ENCODE results near the gene SAFB. TPM values are rescaled to one million over a fixed set of nuclear protein-coding genes. Genes with fewer than 3 reads are reported as not detected.
"Not testable (repeated sequence)": the region's sequence is repeated elsewhere in the genome, so short reads cannot be mapped to it uniquely, and the experiment has no call there.

SAFB gene
- total and polyA plus RNA-seq, 2 of the 13 experiments (the other 11 are each of a cell fraction or from before 2014, with no cell fraction given): 21.0 to 28.4 TPM

DNA sequence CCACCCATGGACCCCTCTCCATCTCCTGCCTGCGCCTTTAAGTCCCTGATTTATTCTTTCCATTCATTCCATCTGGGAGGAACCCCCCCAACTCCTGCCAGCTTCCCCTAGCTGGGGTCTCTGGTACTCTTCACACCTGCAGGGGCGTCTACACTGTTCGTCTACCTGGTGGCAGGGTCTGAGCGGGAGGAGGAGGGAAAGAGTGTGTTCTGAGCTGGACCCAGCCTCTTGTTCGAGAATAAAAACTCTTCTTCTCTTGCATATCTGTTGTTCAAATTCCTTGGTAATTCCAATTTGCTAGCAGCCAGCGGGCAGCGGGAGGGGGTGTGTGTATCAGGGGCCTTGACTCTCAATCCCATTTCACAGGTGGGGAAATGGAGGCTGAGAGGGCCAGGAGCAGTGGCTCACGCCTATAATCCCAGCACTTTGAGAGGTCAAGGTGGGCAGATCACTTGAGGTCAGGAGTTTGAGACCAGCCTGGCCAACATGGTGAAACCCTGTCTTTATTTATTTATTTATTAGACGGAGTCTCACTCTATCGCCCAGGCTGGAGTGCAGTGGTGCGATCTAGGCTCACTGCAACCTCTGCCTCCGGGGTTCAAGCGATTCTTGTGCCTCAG is 65.5 kb downstream of the SAFB start:
- in situ Hi-C loops (cut with HindIII; ENCODE audit: extremely low pct_ligation_motif_present, low pct_unique_long_range_greater_than_20kb); H3K4me2 ChIP-seq (ENCODE audit: low read depth, low read length); H3K4me3 ChIP-seq (replicated peaks in 1 of 3; ENCODE audit: insufficient read depth in 1 of 3, low read depth in 2 of 3, low read length in 3 of 3); H3K9ac ChIP-seq (ENCODE audit: insufficient read depth, low read depth, low read length); FAIRE-seq; H3K9me3 ChIP-seq (ENCODE audit: low read length); ATAC-seq; H2AFZ ChIP-seq (ENCODE audit: low read length); H3K27ac ChIP-seq (ENCODE audit: extremely low read length, insufficient read depth, low read length); BruUV-seq (replicated peaks); DNase-seq (ENCODE audit: low spot score); H3K27me3 ChIP-seq (ENCODE audit: control insufficient read depth in 1 of 2, insufficient read depth in 2 of 2, low read length in 2 of 2): not testable (repeated sequence)
- intact Hi-C loops (cut with micrococcal nuclease; ENCODE audit: unreplicated experiment): loop anchor here (5.0 kb wide), 1 partner anchor 141 kb away; no protein-coding TSS in a partner anchor
- ChIA-PET POLR2A (interaction anchor here (2.2 to 3.7 kb wide), 2 partner anchors 30 to 31 kb away, joined by 10 to 95 read pairs; partner anchors contain the start of genes CATSPERD and LONP1), CTCF (ENCODE audit: low intra/inter-chr PET ratio, low total read pairs) (interaction anchor here (0.7 kb wide), 1 partner anchor 66 kb away, joined by 3 read pairs; the partner anchor contains the start of gene SAFB2)
- TF ChIP-seq ZNF629 (CRISPR knock-in tag; conservative IDR thresholded peaks at IDR 0.05): peak; percentile 76
- H3K36me3 ChIP-seq (replicated peaks in 1 of 2; ENCODE audit: control insufficient read depth in 1 of 2, insufficient read depth in 2 of 2, low read length in 2 of 2): peaks cover 5 to 21% of the 10 kb centered on the region in 2 experiments
- H4K20me1 ChIP-seq (ENCODE audit: insufficient read depth, low read length): peaks cover 32% of the 10 kb centered on the region
- H3K4me1 ChIP-seq (ENCODE audit: insufficient read depth, low read length): peaks cover 34% of the 10 kb centered on the region
- H3K79me2 ChIP-seq (ENCODE audit: insufficient read depth, low read length): peaks cover 33% of the 10 kb centered on the region
- WGBS (ENCODE audit: low lambda C conversion rate): 90% methylated on average over 13 of the region's 13 CpGs

DNA sequence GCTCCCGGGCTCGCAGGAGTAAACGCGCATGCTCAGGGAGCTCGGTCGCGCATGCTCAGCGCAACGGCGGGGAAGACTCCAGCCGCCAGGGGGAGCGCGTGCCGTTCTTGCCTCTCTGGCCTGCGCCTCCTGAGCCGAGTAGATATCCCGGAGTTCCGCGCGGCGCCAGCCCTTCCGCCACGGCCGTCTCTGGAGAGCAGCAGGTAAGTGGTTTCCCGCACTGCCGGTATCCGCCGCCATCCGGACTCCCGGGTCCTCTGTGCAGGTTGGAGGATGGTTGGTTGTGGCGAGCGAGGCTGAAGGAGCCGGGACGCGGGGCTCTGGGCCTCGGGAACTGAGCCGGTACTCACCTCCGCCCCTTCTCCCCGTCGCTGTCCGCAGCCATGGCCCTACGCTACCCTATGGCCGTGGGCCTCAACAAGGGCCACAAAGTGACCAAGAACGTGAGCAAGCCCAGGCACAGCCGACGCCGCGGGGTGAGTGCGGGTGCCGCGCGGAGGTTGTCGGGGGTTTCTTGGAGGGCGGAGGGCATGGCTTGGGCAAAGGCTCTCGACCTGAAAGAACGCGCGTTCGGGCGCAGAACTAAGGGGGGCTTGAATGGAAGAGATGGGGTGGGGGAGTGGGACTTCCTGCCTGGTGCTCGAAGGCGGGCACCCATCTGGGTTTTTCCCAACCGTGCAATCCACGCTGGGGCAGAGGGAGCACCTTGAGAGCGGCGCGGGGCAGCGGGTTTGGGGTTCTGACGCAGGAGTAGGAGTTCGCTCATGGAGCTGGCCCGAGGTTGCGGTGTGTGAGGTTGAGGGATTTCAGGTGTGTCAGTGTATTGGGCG is 67.5 kb downstream of the SAFB start, which contains the start of gene RPL36:
RPL36 (plus strand) TSS at position 171 of the 830 bp plus-strand sequence; CDS start at position 384, 213 bp downstream.
- peak within 1 kb of the TSS; percentile 92 for H3K27ac ChIP-seq (ENCODE audit: extremely low read length, insufficient read depth, low read length)
- H3K4me3 ChIP-seq (replicated peaks in 1 of 3; ENCODE audit: insufficient read depth in 1 of 3, low read depth in 2 of 3, low read length in 3 of 3): peak within 1 kb of the TSS; percentile 88 to 94 (median 89)
- no TSS peak for BruUV-seq (replicated peaks)
- peaks cover 38% of the 10 kb centered on the region for H4K20me1 ChIP-seq (ENCODE audit: insufficient read depth, low read length)
- no peak within 1 kb of the TSS for H2AFZ ChIP-seq (ENCODE audit: low read length)
- peak; percentile 92 for DNase-seq (ENCODE audit: low spot score)
- no peaks in the 10 kb centered on the region; a peak in 1 of 5 replicates for H3K27me3 ChIP-seq (ENCODE audit: control insufficient read depth in 1 of 2, insufficient read depth in 2 of 2, low read length in 2 of 2)
- ChIA-PET POLR2A (interaction anchor here (0.6 to 3.7 kb wide), 21 partner anchors 9 to 281 kb away, joined by 3 to 95 read pairs (median 5); partner anchors contain the start of genes CATSPERD, DUS3L, LONP1 and NDUFA11), CTCF (ENCODE audit: low intra/inter-chr PET ratio, low total read pairs) (interaction anchor here (0.7 kb wide), 1 partner anchor 30 kb away, joined by 3 read pairs; the partner anchor contains the start of genes CATSPERD and LONP1)
- peak; percentile 79 for FAIRE-seq
- peak; percentile 56 for ATAC-seq
- H3K9me3 ChIP-seq (ENCODE audit: low read length): no peaks in the 10 kb centered on the region
- in situ Hi-C loops (cut with HindIII; ENCODE audit: extremely low pct_ligation_motif_present, low pct_unique_long_range_greater_than_20kb): no loop called here
- WGBS (ENCODE audit: low lambda C conversion rate): under 1% methylated on average over 21 of the region's 73 CpGs
- H3K36me3 ChIP-seq (replicated peaks in 1 of 2; ENCODE audit: control insufficient read depth in 1 of 2, insufficient read depth in 2 of 2, low read length in 2 of 2): peaks cover 16 to 40% of the 10 kb centered on the region in 2 experiments
- H3K4me1 ChIP-seq (ENCODE audit: insufficient read depth, low read length): peaks cover 34% of the 10 kb centered on the region
- peak within 1 kb of the TSS; percentile 94 for H3K9ac ChIP-seq (ENCODE audit: insufficient read depth, low read depth, low read length)
- peaks cover 33% of the 10 kb centered on the region for H3K79me2 ChIP-seq (ENCODE audit: insufficient read depth, low read length)
- intact Hi-C loops (cut with micrococcal nuclease; ENCODE audit: unreplicated experiment): no loop called here
- H3K4me2 ChIP-seq (ENCODE audit: low read depth, low read length): peak within 1 kb of the TSS; percentile 79
- TF ChIP-seq, protein P1, sequence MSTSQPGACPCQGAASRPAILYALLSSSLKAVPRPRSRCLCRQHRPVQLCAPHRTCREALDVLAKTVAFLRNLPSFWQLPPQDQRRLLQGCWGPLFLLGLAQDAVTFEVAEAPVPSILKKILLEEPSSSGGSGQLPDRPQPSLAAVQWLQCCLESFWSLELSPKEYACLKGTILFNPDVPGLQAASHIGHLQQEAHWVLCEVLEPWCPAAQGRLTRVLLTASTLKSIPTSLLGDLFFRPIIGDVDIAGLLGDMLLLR (CRISPR knock-in tag; IDR thresholded peaks at IDR 0.05): no peak; the same call in 1 of the 2 replicates
- TF ChIP-seq, protein P2, sequence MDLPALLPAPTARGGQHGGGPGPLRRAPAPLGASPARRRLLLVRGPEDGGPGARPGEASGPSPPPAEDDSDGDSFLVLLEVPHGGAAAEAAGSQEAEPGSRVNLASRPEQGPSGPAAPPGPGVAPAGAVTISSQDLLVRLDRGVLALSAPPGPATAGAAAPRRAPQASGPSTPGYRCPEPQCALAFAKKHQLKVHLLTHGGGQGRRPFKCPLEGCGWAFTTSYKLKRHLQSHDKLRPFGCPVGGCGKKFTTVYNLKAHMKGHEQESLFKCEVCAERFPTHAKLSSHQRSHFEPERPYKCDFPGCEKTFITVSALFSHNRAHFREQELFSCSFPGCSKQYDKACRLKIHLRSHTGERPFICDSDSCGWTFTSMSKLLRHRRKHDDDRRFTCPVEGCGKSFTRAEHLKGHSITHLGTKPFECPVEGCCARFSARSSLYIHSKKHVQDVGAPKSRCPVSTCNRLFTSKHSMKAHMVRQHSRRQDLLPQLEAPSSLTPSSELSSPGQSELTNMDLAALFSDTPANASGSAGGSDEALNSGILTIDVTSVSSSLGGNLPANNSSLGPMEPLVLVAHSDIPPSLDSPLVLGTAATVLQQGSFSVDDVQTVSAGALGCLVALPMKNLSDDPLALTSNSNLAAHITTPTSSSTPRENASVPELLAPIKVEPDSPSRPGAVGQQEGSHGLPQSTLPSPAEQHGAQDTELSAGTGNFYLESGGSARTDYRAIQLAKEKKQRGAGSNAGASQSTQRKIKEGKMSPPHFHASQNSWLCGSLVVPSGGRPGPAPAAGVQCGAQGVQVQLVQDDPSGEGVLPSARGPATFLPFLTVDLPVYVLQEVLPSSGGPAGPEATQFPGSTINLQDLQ (CRISPR knock-in tag; IDR thresholded peaks at IDR 0.05): no peak
- TF ChIP-seq MAZ (IDR thresholded peaks at IDR 0.05; ENCODE audit: borderline replicate concordance, low read depth, low read length): peak; percentile 40; the same call in 1 of the 2 replicates
- TF ChIP-seq MAZ (CRISPR knock-in tag; IDR thresholded peaks at IDR 0.05; ENCODE audit: low read depth): peak; percentile 91
- no peak for TF ChIP-seq HNF4G (IDR thresholded peaks at IDR 0.05; ENCODE audit: borderline replicate concordance, low read depth, low read length)
- peak; percentile 64; the same call in 1 of the 2 replicates for TF ChIP-seq HNF4G (CRISPR knock-in tag; IDR thresholded peaks at IDR 0.05; ENCODE audit: borderline replicate concordance, low read depth)
- TF ChIP-seq BORCS8-MEF2B (CRISPR knock-in tag; IDR thresholded peaks at IDR 0.05): peak; percentile 67
- TF ChIP-seq, protein P3, sequence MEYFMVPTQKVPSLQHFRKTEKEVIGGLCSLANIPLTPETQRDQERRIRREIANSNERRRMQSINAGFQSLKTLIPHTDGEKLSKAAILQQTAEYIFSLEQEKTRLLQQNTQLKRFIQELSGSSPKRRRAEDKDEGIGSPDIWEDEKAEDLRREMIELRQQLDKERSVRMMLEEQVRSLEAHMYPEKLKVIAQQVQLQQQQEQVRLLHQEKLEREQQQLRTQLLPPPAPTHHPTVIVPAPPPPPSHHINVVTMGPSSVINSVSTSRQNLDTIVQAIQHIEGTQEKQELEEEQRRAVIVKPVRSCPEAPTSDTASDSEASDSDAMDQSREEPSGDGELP (IDR thresholded peaks at IDR 0.05; ENCODE audit: borderline replicate concordance, low read depth): peak; percentile 15; the same call in 1 of the 2 replicates
- TF ChIP-seq ZNF878 (CRISPR knock-in tag; IDR thresholded peaks at IDR 0.05): no peak; the same call in 1 of the 2 replicates
